GM18499 (cell line): Measurements from ENCODE around the gene SGCD.

Experiments used
- ATAC-seq: cut with Tn5 transposase; IDR thresholded peaks from one replicate; pipeline ENCODE4 v1.9.1; 2021; ENCODE audit warnings: moderate number of reproducible peaks; ENCODE audit not compliant: insufficient read depth, unreplicated experiment

The SGCD gene

DNA sequence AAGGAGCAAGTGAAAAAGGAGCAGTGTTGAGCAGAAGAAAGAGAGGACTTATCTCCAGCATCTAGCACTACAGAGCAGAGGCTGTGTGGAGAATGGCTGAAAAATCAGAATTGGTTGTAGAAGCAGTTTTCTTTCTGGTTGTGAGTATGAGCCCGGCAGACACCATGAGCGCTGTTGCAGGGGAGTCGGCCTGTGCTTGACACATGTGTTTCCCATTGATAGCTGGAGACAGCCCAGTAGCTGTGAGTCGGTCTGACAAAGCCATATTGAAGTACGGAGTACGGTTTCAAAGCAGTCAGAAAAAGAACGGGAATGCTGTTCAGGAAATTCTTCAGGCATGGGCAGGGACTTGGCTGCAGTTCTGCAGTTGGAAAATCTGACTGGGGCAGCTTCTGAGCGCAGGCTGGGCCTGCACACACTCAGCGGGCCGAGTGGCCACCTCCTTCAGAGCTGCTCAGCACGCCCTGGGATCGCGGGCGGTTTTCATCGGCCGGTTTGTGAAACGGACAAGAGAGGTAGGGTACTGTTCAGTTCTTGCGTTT, at the start of gene SGCD:
Gene SGCD (plus strand): TSS at position 447 of the 542 bp plus-strand sequence.
- no peak for ATAC-seq

GRCh38 chr5:156277290-156277689, 49.7 kb upstream of the SGCD start:
- no peak for ATAC-seq

DNA sequence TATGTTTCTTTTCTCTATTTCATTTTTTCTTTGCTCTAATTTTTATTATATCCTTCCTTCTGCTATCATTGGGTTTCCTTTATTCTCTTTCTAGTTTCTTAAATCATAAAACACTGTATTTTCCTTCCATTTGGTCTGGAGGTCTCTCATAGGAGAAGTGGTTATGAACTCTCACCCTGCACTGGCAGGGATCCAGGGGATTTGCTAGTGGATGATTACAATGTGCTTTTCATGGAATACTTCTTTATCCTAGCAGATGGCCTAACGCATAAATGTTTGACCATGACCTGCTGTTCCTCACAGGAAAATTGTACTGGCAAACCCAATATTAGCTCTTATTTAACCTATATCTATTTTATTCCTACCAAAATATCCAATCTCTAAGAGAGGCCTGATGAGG, 31.5 kb upstream of the SGCD start:
- ATAC-seq: no peak

DNA sequence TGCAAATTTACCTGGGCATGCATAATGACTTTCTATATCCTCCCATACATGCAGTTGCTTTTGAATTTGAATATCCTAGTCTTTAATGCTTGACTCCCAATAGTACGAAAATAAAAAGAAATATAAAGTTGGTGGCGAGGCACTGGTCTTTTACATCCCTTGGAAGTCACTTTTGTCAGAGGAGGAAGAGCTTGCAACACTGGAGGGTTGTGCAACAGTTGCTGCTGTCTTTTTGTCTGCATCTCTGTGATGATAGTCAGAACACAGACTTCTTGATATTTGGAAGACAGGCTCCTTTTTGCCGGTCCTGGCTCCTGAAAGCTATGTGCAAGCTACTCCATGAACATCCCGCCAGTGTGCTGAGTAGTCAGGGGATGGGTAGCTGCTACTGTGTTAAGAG, 16.8 kb upstream of the SGCD start:
- no peak for ATAC-seq

- ATAC-seq: no peak
Observed at GRCh38 chr5:156312897-156313694, 13.9 kb upstream of the SGCD start.

DNA sequence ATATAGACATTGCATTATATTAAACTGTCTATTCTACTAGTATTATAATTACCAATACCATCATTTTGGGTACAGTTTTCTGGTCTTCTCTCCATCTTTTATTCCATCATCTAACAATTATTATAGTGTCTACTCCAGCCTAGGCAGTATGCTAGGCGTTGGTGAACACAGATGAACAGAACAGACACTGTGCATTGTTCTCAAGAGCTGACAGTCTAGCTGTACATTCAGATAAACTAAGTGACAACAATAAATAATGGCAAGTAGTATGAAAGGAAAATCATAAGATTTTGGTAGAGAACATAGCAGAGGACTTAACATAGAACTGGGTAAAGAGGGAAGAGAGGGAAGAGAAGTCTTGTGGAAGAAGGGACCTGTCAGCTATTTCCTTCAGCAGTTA, 12.5 kb upstream of the SGCD start:
- no peak for ATAC-seq

DNA sequence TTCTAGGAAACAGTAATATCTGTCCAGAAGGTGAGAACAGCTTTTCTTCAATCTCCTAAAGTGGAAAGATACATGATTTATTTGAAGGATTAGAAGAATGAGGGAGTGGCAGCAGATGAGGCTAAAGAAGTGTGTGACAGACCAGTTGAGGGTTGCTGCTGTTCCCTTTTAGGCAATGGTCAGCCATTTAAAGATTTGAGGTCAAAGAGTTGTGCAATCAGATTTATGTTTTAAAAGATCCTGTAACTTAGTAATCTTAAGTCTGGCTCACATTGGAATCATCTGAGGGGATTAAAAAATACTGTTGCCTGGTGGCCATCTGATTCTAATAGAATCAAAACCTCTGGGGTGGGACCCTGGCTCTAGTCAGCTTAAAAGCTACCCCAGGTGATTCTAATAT, 4.3 kb upstream of the SGCD start:
- no peak for ATAC-seq

- ATAC-seq: no peak
Observed at GRCh38 chr5:156327296-156327695, 332 bp downstream of the SGCD start.

DNA sequence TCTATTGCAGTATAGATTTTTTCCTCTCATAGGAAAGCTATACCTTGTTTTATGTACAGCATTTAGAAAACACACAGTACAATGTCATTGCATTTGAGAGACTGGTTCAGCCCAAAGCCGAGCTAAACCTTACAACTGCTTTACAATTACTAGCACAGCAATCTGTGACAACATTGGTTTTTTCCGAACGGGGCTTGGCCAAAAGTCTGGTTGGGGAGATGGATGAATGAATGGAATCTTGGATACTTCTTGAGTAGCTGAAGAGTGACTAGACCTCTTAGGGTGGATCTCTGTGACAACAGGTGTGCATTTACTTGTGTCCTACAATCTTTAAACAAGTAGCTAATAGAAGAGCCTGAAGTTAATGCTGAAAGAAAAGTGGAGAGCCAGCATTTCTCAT, 1.2 kb downstream of the SGCD start:
- ATAC-seq: no peak

GRCh38 chr5:156328766-156329165, 1.8 kb downstream of the SGCD start:
- no peak for ATAC-seq

DNA sequence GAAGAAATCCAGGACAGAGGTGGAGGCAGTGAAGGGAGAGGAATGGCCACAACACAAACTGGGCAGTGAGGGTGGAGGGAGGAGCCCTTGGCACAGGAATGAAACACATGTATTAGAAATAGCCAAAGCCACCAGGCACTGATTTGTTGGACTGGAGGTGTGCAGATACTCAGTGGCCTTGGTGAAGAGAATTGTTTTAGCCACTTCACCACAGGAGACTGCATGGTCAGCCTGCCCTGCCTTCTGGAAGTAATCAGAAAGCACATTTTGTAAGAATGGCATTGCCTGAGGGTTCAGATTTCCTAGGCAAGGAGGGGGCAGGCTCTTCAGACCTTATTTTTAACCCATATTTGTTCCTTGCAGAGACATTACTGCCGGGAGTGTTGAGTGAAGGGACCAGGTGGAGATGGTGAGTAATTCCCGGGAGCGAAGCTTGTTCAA, 2.2 kb downstream of the SGCD start:
- ATAC-seq: no peak

GRCh38 chr5:156330141-156330870, 3.3 kb downstream of the SGCD start:
- ATAC-seq: no peak

DNA sequence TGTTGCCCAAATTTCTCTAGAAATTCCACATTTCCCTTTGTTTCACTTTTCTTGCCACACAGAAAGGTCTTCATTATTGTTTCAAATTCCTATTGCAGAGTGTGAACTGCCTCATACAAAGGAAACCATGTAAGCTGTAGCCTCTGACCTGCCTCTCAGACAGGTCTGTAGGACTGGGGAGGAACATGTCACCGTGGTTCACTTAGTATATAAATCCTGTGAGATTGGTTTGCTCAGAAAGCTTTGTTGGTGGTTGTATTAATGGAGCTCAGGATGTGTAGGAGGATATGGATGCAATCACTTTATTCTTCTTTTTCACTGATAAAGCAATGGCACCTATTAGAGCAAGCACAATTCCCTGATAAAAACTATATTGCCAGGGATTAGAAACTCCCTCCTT, 4.2 kb downstream of the SGCD start:
- no peak for ATAC-seq

- no peak for ATAC-seq
Observed at GRCh38 chr5:156331845-156332244, 4.9 kb downstream of the SGCD start.

- ATAC-seq: no peak
Observed at GRCh38 chr5:156332245-156332644, 5.3 kb downstream of the SGCD start.

DNA sequence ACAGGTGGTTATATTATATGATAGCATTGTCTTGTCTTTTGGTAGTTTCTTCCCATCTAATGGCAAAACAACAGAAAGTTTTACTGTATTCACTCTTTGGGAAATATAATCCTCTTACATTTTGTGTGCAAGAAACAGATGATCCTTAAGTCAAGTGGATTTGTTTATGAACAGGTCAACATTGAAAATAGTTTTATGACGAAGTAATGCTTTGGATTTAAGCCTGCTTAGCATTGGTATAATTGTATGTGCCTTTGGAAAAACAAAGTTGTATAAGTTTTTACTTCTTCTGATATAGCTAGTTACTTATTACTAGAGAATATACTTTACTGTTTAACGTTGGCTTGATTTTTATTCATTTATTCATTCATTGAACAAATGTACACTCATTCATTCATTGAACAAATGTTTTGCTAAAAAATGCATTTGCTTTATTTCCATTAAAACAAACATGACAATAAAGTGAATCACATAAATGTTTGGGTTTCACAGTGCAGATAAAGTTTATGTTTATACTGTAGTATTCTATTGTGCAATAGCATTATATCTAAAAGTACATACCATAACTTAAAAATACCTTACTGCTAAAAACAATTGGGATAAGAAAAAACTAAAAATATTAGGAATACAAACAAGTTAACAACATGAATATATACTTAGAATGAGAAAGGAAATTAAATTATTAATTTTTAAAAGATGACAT, 12.3 kb downstream of the SGCD start:
- no peak for ATAC-seq

GRCh38 chr5:156340893-156341292, 13.9 kb downstream of the SGCD start:
- no peak for ATAC-seq

GRCh38 chr5:156350256-156350655, 23.3 kb downstream of the SGCD start:
- ATAC-seq: no peak

- no peak for ATAC-seq
Observed at GRCh38 chr5:156351423-156351822, 24.5 kb downstream of the SGCD start.

DNA sequence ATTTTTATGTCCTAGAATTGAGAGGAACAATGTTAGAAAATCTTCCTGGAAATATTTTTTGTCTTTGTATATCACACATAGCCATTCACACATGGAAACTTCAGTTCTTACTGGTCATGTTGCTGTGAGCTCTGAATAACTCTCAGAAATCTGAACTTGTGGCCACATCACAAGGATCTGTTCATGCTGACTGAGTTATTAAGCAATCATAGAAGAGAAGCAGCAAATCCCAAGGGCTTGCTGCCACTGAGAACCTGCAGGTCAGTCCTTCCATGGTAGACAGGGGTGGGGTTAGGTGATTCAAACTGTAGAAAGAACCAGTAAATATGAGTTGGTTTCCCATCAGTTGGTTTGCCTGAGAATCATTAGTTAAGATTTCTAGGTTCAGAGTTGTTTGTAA, 27.6 kb downstream of the SGCD start:
- no peak for ATAC-seq

GRCh38 chr5:156356238-156356637, 29.3 kb downstream of the SGCD start:
- no peak for ATAC-seq
